Upper lobe of left lung (tissue), 4 donors: ENCODE measurements around the gene YWHAQ.

Source experiments
- EP300 ChIP-seq, 4 donors: sonication (generic); formaldehyde crosslinking; IDR thresholded peaks; one replicate each; pipeline ENCODE4 v1.5.1; 2017; ENCODE audit warnings: antibody characterized with exemption in 4 of 4, control low read depth in 2 of 4
- POLR2AphosphoS5 ChIP-seq, 2 donors: sonication (generic); formaldehyde crosslinking; IDR thresholded peaks; one replicate each; pipeline ENCODE4 v1.5.1; 2017; ENCODE audit warnings: antibody characterized with exemption in 2 of 2
- TF ChIP-seq, protein P1 (sequence below), 6 experiments: fragments of 450-650 bp in 4 of 6; fragments of 200-600 bp in 2 of 6; sonication (generic) in 2 of 6; IDR thresholded peaks; one replicate each; pipeline ENCODE4 v1.5.1; 2016 to 2019; ENCODE audit warnings: antibody characterized with exemption in 6 of 6

DNA sequence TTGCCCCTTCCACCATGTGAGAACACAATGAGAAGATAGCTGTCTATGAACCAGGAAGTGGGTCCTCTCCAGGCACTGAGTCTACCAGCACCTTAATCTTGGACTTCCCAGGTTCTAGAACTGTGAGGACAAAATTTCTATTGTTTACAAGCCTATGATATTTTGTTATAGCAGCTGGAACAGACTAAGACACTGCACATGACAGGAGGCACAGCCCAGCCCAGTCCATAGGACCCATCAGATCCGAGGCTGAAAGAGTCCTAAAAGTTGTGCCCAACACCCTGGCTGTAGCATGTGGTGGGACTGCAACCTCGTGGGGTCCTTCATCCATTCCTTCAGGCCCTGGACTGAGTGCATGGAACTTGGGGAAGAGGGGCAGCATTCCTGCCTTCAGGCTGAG lies 48.4 kb upstream of the YWHAQ start:
- TF ChIP-seq POLR2AphosphoS5 (IDR thresholded peaks at IDR 0.05) (no peak), EP300 (IDR thresholded peaks at IDR 0.05) (no peak)
- TF ChIP-seq, protein P1, sequence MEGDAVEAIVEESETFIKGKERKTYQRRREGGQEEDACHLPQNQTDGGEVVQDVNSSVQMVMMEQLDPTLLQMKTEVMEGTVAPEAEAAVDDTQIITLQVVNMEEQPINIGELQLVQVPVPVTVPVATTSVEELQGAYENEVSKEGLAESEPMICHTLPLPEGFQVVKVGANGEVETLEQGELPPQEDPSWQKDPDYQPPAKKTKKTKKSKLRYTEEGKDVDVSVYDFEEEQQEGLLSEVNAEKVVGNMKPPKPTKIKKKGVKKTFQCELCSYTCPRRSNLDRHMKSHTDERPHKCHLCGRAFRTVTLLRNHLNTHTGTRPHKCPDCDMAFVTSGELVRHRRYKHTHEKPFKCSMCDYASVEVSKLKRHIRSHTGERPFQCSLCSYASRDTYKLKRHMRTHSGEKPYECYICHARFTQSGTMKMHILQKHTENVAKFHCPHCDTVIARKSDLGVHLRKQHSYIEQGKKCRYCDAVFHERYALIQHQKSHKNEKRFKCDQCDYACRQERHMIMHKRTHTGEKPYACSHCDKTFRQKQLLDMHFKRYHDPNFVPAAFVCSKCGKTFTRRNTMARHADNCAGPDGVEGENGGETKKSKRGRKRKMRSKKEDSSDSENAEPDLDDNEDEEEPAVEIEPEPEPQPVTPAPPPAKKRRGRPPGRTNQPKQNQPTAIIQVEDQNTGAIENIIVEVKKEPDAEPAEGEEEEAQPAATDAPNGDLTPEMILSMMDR (IDR thresholded peaks at IDR 0.05) = no peak
